Body of pancreas (tissue), 4 donors: ENCODE data around the gene SLC17A7.

Source experiments
- POLR2A ChIP-seq, 3 donors: fragments of 450-650 bp; IDR thresholded peaks; one replicate each; pipeline ENCODE4 v1.6.1; 2016; ENCODE audit warnings: antibody characterized with exemption in 3 of 3, mild to moderate bottlenecking in 2 of 3
- TF ChIP-seq, protein P1 (sequence below), 7 experiments: fragments of 450-650 bp in 4 of 7; fragments of 200-600 bp in 3 of 7; sonication (generic) in 3 of 7; IDR thresholded peaks; one replicate each; pipeline ENCODE4 v1.5.1; 2016 to 2019; ENCODE audit warnings: antibody characterized with exemption in 7 of 7

DNA sequence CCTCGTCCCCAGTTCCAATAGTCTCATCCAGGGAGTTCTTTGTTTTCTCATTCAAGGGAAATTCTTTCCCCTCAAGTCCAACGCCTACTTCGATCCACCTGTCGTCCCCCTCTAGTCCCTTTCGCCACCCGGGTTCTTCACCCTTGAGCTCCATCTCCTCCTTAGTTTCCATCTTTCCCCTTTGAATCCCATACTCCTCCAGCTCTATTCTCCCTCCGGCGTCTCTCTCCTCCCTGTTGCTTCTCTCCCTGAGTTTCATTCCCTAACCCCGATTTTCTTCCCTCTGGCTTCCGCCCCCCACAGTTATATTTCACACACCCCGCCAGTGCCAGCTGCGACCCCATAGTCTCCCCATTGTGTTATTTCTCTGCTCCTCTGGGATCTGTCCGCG is 628 bp upstream of the SLC17A7 start:
- TF ChIP-seq POLR2A (IDR thresholded peaks at IDR 0.05) = no peak
- TF ChIP-seq, protein P1, sequence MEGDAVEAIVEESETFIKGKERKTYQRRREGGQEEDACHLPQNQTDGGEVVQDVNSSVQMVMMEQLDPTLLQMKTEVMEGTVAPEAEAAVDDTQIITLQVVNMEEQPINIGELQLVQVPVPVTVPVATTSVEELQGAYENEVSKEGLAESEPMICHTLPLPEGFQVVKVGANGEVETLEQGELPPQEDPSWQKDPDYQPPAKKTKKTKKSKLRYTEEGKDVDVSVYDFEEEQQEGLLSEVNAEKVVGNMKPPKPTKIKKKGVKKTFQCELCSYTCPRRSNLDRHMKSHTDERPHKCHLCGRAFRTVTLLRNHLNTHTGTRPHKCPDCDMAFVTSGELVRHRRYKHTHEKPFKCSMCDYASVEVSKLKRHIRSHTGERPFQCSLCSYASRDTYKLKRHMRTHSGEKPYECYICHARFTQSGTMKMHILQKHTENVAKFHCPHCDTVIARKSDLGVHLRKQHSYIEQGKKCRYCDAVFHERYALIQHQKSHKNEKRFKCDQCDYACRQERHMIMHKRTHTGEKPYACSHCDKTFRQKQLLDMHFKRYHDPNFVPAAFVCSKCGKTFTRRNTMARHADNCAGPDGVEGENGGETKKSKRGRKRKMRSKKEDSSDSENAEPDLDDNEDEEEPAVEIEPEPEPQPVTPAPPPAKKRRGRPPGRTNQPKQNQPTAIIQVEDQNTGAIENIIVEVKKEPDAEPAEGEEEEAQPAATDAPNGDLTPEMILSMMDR (IDR thresholded peaks at IDR 0.05) = no peak
